Neuronal stem cell (in vitro differentiated cells): Measurements from ENCODE around the gene MEP1B.
"Not testable (repeated sequence)": the region's sequence is repeated elsewhere in the genome, so short reads cannot be mapped to it uniquely, and the experiment has no call there.

Experiments
- DNase-seq: peaks from one replicate; pipeline ENCODE4 v3.0.0-alpha.2; 2013; ENCODE audit warnings: low spot score
- H2AFZ ChIP-seq: one replicate; pipeline ENCODE4 v1.6.1; 2013; ENCODE audit warnings: mild to moderate bottlenecking, low read length, inconsistent platforms
- H2AK5ac ChIP-seq: 2 replicates; pipeline ENCODE4 v1.6.1; 2013; ENCODE audit warnings: low read depth, mild to moderate bottlenecking, inconsistent platforms, low read length, moderate library complexity, mixed read lengths
- H2BK120ac ChIP-seq: 2 replicates; pipeline ENCODE4 v1.6.1; 2013; ENCODE audit warnings: low read depth, mild to moderate bottlenecking, inconsistent platforms, low read length, moderate library complexity, mixed read lengths
- H2BK12ac ChIP-seq: one replicate; pipeline ENCODE4 v1.6.1; 2013; ENCODE audit warnings: low read length, inconsistent platforms
- H2BK15ac ChIP-seq: 2 replicates; pipeline ENCODE4 v1.6.1; 2013; ENCODE audit warnings: mild to moderate bottlenecking, low read length, inconsistent platforms, mixed read lengths
- H2BK5ac ChIP-seq: one replicate; pipeline ENCODE4 v1.6.1; 2013; ENCODE audit warnings: inconsistent platforms, mild to moderate bottlenecking, low read length, moderate library complexity
- H3K14ac ChIP-seq: one replicate; pipeline ENCODE4 v1.6.1; 2013; ENCODE audit warnings: low read length, inconsistent platforms
- H3K18ac ChIP-seq: 2 replicates; pipeline ENCODE4 v1.6.1; 2013; ENCODE audit warnings: low read length, inconsistent platforms
- H3K23ac ChIP-seq: 2 replicates; pipeline ENCODE4 v1.6.1; 2013; ENCODE audit warnings: low read depth, mild to moderate bottlenecking, mixed read lengths, low read length, inconsistent platforms; ENCODE audit not compliant: poor library complexity
- H3K27ac ChIP-seq: replicated peaks from 3 replicates; pipeline ENCODE4 v1.5.1; 2013; ENCODE audit warnings: low read length, inconsistent platforms
- H3K27me3 ChIP-seq, 3 experiments: 2 replicates each; pipeline ENCODE4 v1.6.1; 2013; ENCODE audit warnings: low read length in 3 of 3, mild to moderate bottlenecking in 2 of 3, inconsistent platforms in 1 of 3, low read depth in 1 of 3, mixed read lengths in 1 of 3, moderate library complexity in 1 of 3; ENCODE audit not compliant: control insufficient read depth in 3 of 3, insufficient read depth in 3 of 3
- H3K36me3 ChIP-seq, 2 donors: replicated peaks in 1 of 2; 2 replicates each; pipeline ENCODE4 v1.6.1; 2013; ENCODE audit warnings: low read length in 2 of 2; ENCODE audit not compliant: control insufficient read depth in 2 of 2, insufficient read depth in 2 of 2
- H3K4ac ChIP-seq: 2 replicates; pipeline ENCODE4 v1.6.1; 2013; ENCODE audit warnings: inconsistent platforms, mild to moderate bottlenecking, low read length, moderate library complexity
- H3K4me1 ChIP-seq, 2 donors: 1 replicate in 1 of 2; 2 replicates in 1 of 2; pipeline ENCODE4 v1.6.1; 2013; ENCODE audit warnings: low read length in 2 of 2, low read depth in 1 of 2; ENCODE audit not compliant: control insufficient read depth in 2 of 2, insufficient read depth in 1 of 2
- H3K4me2 ChIP-seq: one replicate; pipeline ENCODE4 v1.6.1; 2013; ENCODE audit warnings: mild to moderate bottlenecking, low read length, inconsistent platforms; ENCODE audit not compliant: insufficient read depth, poor library complexity, severe bottlenecking
- H3K4me3 ChIP-seq, 2 donors: 2 replicates each; pipeline ENCODE4 v1.5.1; 2013; ENCODE audit warnings: low read length in 2 of 2, mild to moderate bottlenecking in 2 of 2, inconsistent platforms in 1 of 2, moderate library complexity in 1 of 2
- H3K79me1 ChIP-seq: one replicate; pipeline ENCODE4 v1.6.1; 2013; ENCODE audit warnings: low read depth, mild to moderate bottlenecking, inconsistent platforms, low read length, moderate library complexity
- H3K9ac ChIP-seq: one replicate; pipeline ENCODE4 v1.6.1; 2013; ENCODE audit warnings: mild to moderate bottlenecking, low read depth, low read length, inconsistent platforms; ENCODE audit not compliant: poor library complexity
- H3K9me3 ChIP-seq, 2 donors: replicated peaks in 1 of 2; 2 replicates each; pipeline versions ENCODE3 to v1.6.1; 2013; ENCODE audit warnings: low read length in 2 of 2, mild to moderate bottlenecking in 2 of 2, inconsistent platforms in 1 of 2, low read depth in 1 of 2, mixed read lengths in 1 of 2, moderate library complexity in 1 of 2; ENCODE audit not compliant: control insufficient read depth in 2 of 2, insufficient read depth in 1 of 2
- H4K8ac ChIP-seq: one replicate; pipeline ENCODE4 v1.6.1; 2013; ENCODE audit warnings: low read depth, mild to moderate bottlenecking, inconsistent platforms, low read length, moderate library complexity
- H4K91ac ChIP-seq: one replicate; pipeline ENCODE4 v1.6.1; 2013; ENCODE audit warnings: low read length, low read depth, mild to moderate bottlenecking, inconsistent platforms; ENCODE audit not compliant: poor library complexity
- WGBS, 2 donors: extraction: QIAGEN DNeasy Blood & Tissue Kit; methylation state at CpG; one replicate each; pipeline ENCODE4 v1.1.7; 2013; ENCODE audit warnings: missing lambda C conversion rate in 2 of 2, mixed read lengths in 1 of 2; ENCODE audit not compliant: insufficient read length in 2 of 2, insufficient replicate concordance in 1 of 2; ENCODE audit errors: extremely low coverage in 2 of 2; 5-methylcytosine and 5-hydroxymethylcytosine counted together

Gene MEP1B

DNA sequence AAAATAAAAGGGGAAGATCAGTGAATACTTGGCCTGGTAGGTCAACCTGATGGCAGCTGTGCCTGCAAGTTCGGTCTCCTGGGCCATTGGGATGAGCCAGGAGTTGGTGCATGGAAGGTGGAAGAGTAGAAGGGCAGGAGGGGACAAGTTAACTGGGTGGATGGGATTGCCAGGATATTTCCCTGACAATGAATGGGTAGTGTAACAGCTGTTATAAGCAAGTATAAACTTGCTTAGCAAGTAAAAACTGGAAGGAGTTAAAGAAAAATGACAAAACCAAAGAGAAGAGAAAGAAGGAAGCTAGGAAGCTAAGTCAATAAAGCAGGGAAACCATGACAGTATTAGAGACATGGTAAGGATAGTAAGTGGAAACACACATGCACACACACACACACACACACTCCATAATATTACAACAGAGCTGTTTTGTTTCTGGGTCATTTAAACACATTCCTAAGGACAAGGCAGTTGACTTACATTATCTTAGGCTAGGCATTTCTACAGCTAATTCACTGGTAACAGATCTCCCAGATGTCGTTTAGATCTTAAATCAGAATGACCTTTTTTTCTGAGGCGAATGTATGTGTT, 29.7 kb downstream of the MEP1B start:
- H2AK5ac ChIP-seq, result no peak overlapping the region
- no peak overlapping the region for H3K18ac ChIP-seq
- no peak overlapping the region for H2BK15ac ChIP-seq
- no peaks in the 10 kb centered on the region for H3K27me3 ChIP-seq
- no peak overlapping the region for H2BK12ac ChIP-seq
- no peak overlapping the region for H3K23ac ChIP-seq
- H3K79me1 ChIP-seq, result no peaks in the 10 kb centered on the region
- no peak overlapping the region for H3K4me2 ChIP-seq
- no peak overlapping the region for H3K14ac ChIP-seq
- no peak overlapping the region for H3K27ac ChIP-seq
- no peak overlapping the region for H4K8ac ChIP-seq
- no peak overlapping the region for H2BK120ac ChIP-seq
- no peak overlapping the region for H3K4me3 ChIP-seq
- no peak overlapping the region for H2BK5ac ChIP-seq
- H3K4me1 ChIP-seq, result no peaks in the 10 kb centered on the region
- no peaks in the 10 kb centered on the region for H3K9me3 ChIP-seq
- DNase-seq, result no peak
- H3K4ac ChIP-seq, result no peak overlapping the region
- no peak overlapping the region for H4K91ac ChIP-seq
- H3K9ac ChIP-seq, result no peak overlapping the region
- no CpG with 5 or more reads among the region's 3 CpGs for WGBS, 2 donors
- H3K36me3 ChIP-seq, result no peaks in the 10 kb centered on the region
- no peak overlapping the region for H2AFZ ChIP-seq

GRCh38 chr18:32233348-32233747, 43.5 kb downstream of the MEP1B start:
- H3K36me3 ChIP-seq, H2AFZ ChIP-seq, H3K79me1 ChIP-seq, H2AK5ac ChIP-seq, H2BK120ac ChIP-seq, H4K8ac ChIP-seq, H3K9ac ChIP-seq, H3K23ac ChIP-seq, H3K4me3 ChIP-seq, H3K4me1 ChIP-seq, H2BK12ac ChIP-seq, H2BK15ac ChIP-seq, H3K18ac ChIP-seq, H3K4me2 ChIP-seq, H3K27ac ChIP-seq, H4K91ac ChIP-seq, H2BK5ac ChIP-seq, H3K14ac ChIP-seq, H3K4ac ChIP-seq, DNase-seq, H3K9me3 ChIP-seq, H3K27me3 ChIP-seq: not testable (repeated sequence)
- no CpG with 5 or more reads among the region's 15 CpGs for WGBS, 2 donors

- H3K27ac ChIP-seq, result no peak overlapping the region
- H3K18ac ChIP-seq, result no peak overlapping the region
- H3K9ac ChIP-seq, result no peak overlapping the region
- no peak overlapping the region for H3K23ac ChIP-seq
- no peak overlapping the region for H3K4ac ChIP-seq
- WGBS, 2 donors, result no CpG with 5 or more reads among the region's 3 CpGs
- no peak for DNase-seq
- H3K4me2 ChIP-seq, result no peak overlapping the region
- H2AFZ ChIP-seq, result no peak overlapping the region
- H3K4me1 ChIP-seq, result peaks cover 0 to 2% of the 10 kb centered on the region in 2 donors
- H2BK120ac ChIP-seq, result no peak overlapping the region
- H3K36me3 ChIP-seq, result no peaks in the 10 kb centered on the region
- H2AK5ac ChIP-seq, result no peak overlapping the region
- H2BK5ac ChIP-seq, result no peak overlapping the region
- H4K8ac ChIP-seq, result no peak overlapping the region
- no peak overlapping the region for H4K91ac ChIP-seq
- no peak overlapping the region for H3K4me3 ChIP-seq
- no peaks in the 10 kb centered on the region for H3K27me3 ChIP-seq
- H2BK15ac ChIP-seq, result no peak overlapping the region
- no peak overlapping the region for H3K14ac ChIP-seq
- H3K9me3 ChIP-seq, result no peaks in the 10 kb centered on the region
- no peak overlapping the region for H2BK12ac ChIP-seq
- no peaks in the 10 kb centered on the region for H3K79me1 ChIP-seq
Measured at GRCh38 chr18:32237049-32237448, 47.2 kb downstream of the MEP1B start.

DNA sequence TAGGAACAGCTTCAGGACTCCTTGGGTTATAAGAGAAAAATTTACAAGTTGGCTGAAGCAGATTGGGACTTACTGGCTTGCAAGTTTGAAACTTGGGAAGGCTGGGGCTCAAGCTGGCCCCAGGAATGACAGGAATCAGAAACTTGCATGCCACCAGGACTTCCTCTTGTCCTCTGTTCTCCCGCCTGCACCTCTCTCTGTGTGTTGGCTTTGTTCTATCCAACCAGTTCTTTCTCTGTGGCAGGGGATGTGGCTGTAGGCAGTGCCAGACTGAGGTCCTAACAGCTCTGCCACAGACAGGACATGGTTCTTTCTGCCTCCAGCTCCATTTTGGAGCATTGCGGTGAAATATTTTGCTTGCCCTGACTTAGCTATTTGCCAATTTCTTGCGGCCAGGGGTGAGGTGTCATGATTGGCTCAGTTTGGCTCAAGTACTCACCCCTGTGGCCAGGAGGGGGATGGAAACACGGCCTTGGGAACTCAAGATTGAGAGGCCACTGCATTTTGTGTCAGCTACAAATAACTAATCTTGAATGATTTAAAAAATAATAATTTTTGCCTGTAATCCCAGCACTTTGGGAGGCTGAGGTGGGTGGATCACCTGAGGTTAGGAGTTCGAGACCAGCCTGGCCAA, 48.9 kb downstream of the MEP1B start:
- H2AK5ac ChIP-seq, result no peak overlapping the region
- H3K4me1 ChIP-seq, result peaks cover 0 to 2% of the 10 kb centered on the region in 2 donors
- H2BK120ac ChIP-seq, result no peak overlapping the region
- no peak overlapping the region for H2BK5ac ChIP-seq
- H3K4me2 ChIP-seq, result no peak overlapping the region
- no peak overlapping the region for H3K4me3 ChIP-seq
- H4K91ac ChIP-seq, result no peak overlapping the region
- H3K14ac ChIP-seq, result no peak overlapping the region
- H3K9me3 ChIP-seq, result peaks cover 0 to 2% of the 10 kb centered on the region in 2 donors
- no peaks in the 10 kb centered on the region for H3K79me1 ChIP-seq
- H3K36me3 ChIP-seq, result no peaks in the 10 kb centered on the region
- no peak overlapping the region for H3K27ac ChIP-seq
- H3K4ac ChIP-seq, result no peak overlapping the region
- peak overlapping the region; percentile 39 for H2AFZ ChIP-seq
- whole genome bisulfite sequencing, 2 donors, result no CpG with 5 or more reads among the region's 5 CpGs
- H3K27me3 ChIP-seq, result peaks cover 0 to 4% (median 0%) of the 10 kb centered on the region in 3 experiments
- H3K18ac ChIP-seq, result peak overlapping the region; percentile 49
- H3K9ac ChIP-seq, result no peak overlapping the region
- no peak overlapping the region for H2BK12ac ChIP-seq
- no peak overlapping the region for H2BK15ac ChIP-seq
- no peak overlapping the region for H3K23ac ChIP-seq
- H4K8ac ChIP-seq, result no peak overlapping the region
- DNase-seq, result no peak
